Upper lobe of left lung (tissue), 4 donors: ENCODE results near the gene CLK3.

Experiments used
- POLR2A ChIP-seq, 4 donors: fragments of 450-650 bp; IDR thresholded peaks; one replicate each; pipeline ENCODE4 v1.5.1; 2016 to 2017; ENCODE audit warnings: antibody characterized with exemption in 4 of 4, mild to moderate bottlenecking in 2 of 4
- POLR2AphosphoS5 ChIP-seq, 2 donors: sonication (generic); formaldehyde crosslinking; IDR thresholded peaks; one replicate each; pipeline ENCODE4 v1.5.1; 2017; ENCODE audit warnings: antibody characterized with exemption in 2 of 2
- TF ChIP-seq, protein P1 (sequence below), 6 experiments: fragments of 450-650 bp in 4 of 6; fragments of 200-600 bp in 2 of 6; sonication (generic) in 2 of 6; IDR thresholded peaks; one replicate each; pipeline ENCODE4 v1.5.1; 2016 to 2019; ENCODE audit warnings: antibody characterized with exemption in 6 of 6

DNA sequence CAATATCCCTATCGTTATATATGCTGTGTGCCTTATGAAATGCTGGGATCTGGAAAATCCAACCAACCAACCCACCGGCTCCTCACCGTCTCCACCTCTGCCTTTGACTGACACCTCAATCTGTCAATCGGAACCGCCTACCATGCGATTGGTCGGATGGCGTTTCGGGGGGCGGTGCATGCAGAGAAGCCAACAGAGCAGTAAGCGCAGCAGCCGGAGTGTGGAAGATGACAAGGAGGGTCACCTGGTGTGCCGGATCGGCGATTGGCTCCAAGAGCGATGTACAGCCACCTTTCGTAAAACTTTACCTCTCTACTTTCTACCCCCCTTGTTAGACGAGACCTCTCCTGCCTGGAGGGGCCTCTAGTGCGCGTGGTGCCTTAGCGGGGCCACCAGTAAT lies 6.3 kb downstream of the CLK3 start:
- TF ChIP-seq, protein P1, sequence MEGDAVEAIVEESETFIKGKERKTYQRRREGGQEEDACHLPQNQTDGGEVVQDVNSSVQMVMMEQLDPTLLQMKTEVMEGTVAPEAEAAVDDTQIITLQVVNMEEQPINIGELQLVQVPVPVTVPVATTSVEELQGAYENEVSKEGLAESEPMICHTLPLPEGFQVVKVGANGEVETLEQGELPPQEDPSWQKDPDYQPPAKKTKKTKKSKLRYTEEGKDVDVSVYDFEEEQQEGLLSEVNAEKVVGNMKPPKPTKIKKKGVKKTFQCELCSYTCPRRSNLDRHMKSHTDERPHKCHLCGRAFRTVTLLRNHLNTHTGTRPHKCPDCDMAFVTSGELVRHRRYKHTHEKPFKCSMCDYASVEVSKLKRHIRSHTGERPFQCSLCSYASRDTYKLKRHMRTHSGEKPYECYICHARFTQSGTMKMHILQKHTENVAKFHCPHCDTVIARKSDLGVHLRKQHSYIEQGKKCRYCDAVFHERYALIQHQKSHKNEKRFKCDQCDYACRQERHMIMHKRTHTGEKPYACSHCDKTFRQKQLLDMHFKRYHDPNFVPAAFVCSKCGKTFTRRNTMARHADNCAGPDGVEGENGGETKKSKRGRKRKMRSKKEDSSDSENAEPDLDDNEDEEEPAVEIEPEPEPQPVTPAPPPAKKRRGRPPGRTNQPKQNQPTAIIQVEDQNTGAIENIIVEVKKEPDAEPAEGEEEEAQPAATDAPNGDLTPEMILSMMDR (IDR thresholded peaks at IDR 0.05), result no peak
- TF ChIP-seq POLR2A (IDR thresholded peaks at IDR 0.05) (no peak), POLR2AphosphoS5 (IDR thresholded peaks at IDR 0.05) (no peak)
